H1 (cell line): ENCODE data around the gene CHD5. TPM values are rescaled to one million over a fixed set of nuclear protein-coding genes. Genes with fewer than 3 reads are reported as not detected.

Source experiments
- CTCF ChIA-PET: fragments of 300-600 bp; sonication (Branson Sonifier 250); formaldehyde crosslinking; loops from one replicate; lab custom pipeline; 2021; ENCODE audit not compliant: partially characterized antibody; lab: Charles Lee
- POLR2A ChIA-PET: fragments of 300-600 bp; sonication (Branson Sonifier 250); formaldehyde crosslinking; loops from one replicate; lab custom pipeline; 2021; ENCODE audit warnings: inconsistent platforms; ENCODE audit not compliant: partially characterized antibody; lab: Charles Lee
- DNase-seq, 2 experiments: peaks; one replicate each; pipeline versions ENCODE4 v3.0.0 to v3.0.0-alpha.2; 2010 to 2022; ENCODE audit warnings: low spot score in 2 of 2, low read depth in 1 of 2, mixed read lengths in 1 of 2
- FAIRE-seq: peaks from 2 replicates; lab custom pipeline; 2011; peaks lifted over from hg19 to GRCh38; lab: Jason Lieb, UNC
- H2AFZ ChIP-seq: 2 replicates; pipeline ENCODE4 v1.8.1; 2012; ENCODE audit warnings: low read length, inconsistent platforms
- H2AK5ac ChIP-seq: 2 replicates; pipeline ENCODE4 v1.6.1; 2013; ENCODE audit warnings: low read depth, low read length
- H2BK120ac ChIP-seq: replicated peaks from 2 replicates; pipeline ENCODE3; 2013; ENCODE audit warnings: low read depth, low read length, inconsistent platforms
- H2BK12ac ChIP-seq: 2 replicates; pipeline ENCODE4 v1.6.1; 2013; ENCODE audit warnings: low read depth, low read length
- H2BK15ac ChIP-seq: 2 replicates; pipeline ENCODE4 v1.6.1; 2013; ENCODE audit warnings: low read length
- H2BK20ac ChIP-seq: 2 replicates; pipeline ENCODE4 v1.6.1; 2013; ENCODE audit warnings: low read length
- H2BK5ac ChIP-seq: 2 replicates; pipeline ENCODE4 v1.6.1; 2013; ENCODE audit warnings: low read depth, low read length
- H3K14ac ChIP-seq: 2 replicates; pipeline ENCODE4 v1.6.1; 2013; ENCODE audit warnings: inconsistent platforms; ENCODE audit not compliant: insufficient read length
- H3K18ac ChIP-seq: 2 replicates; pipeline ENCODE4 v1.6.1; 2013; ENCODE audit warnings: low read length; ENCODE audit errors: extremely low read depth
- H3K23ac ChIP-seq: 2 replicates; pipeline ENCODE4 v1.6.1; 2013; ENCODE audit warnings: inconsistent platforms; ENCODE audit not compliant: insufficient read length
- H3K23me2 ChIP-seq: 2 replicates; pipeline ENCODE4 v1.6.1; 2013; ENCODE audit warnings: low read depth, low read length
- H3K27ac ChIP-seq: 2 replicates; pipeline ENCODE4 v1.6.1; 2011; ENCODE audit warnings: low read depth, low read length, inconsistent platforms
- H3K27me3 ChIP-seq, 4 experiments: replicated peaks in 1 of 4; 1 replicate in 1 of 4; 2 replicates in 3 of 4; pipeline versions ENCODE4 v1.6.1 to v1.8.1; 2011 to 2013; ENCODE audit warnings: low read length in 3 of 4, mild to moderate bottlenecking in 3 of 4, inconsistent platforms in 2 of 4, mixed read lengths in 2 of 4, moderate library complexity in 1 of 4; ENCODE audit not compliant: control insufficient read depth in 3 of 4, insufficient read depth in 3 of 4; ENCODE audit errors: extremely low read depth in 1 of 4
- H3K36me3 ChIP-seq, 4 experiments: 2 replicates each; pipeline versions ENCODE4 v1.6.1 to v1.8.1; 2011 to 2013; ENCODE audit warnings: mild to moderate bottlenecking in 4 of 4, low read length in 3 of 4, moderate library complexity in 2 of 4, control low read depth in 1 of 4, inconsistent platforms in 1 of 4; ENCODE audit not compliant: insufficient read depth in 4 of 4, control insufficient read depth in 2 of 4
- H3K4ac ChIP-seq: replicated peaks from 2 replicates; pipeline ENCODE3; 2013; ENCODE audit warnings: low read length, low read depth, mixed read lengths, inconsistent platforms; ENCODE audit not compliant: insufficient read length
- H3K4me1 ChIP-seq, 4 experiments: replicated peaks in 1 of 4; 1 replicate in 1 of 4; 2 replicates in 3 of 4; pipeline versions ENCODE4 v1.6.1 to v1.8.1; 2011 to 2013; ENCODE audit warnings: low read length in 3 of 4, inconsistent platforms in 2 of 4, mixed read lengths in 1 of 4; ENCODE audit not compliant: insufficient read depth in 4 of 4, control insufficient read depth in 3 of 4
- H3K4me2 ChIP-seq, 2 experiments: 2 replicates each; pipeline versions ENCODE4 v1.6.1 to v1.8.1; 2011 to 2013; ENCODE audit warnings: low read depth in 2 of 2, low read length in 2 of 2, control low read depth in 1 of 2, inconsistent platforms in 1 of 2, mild to moderate bottlenecking in 1 of 2; ENCODE audit not compliant: insufficient read depth in 1 of 2
- H3K4me3 ChIP-seq, 4 experiments: fragments of 200-600, 300-600 bp in 1 of 4; sonication (generic), shearing (Covaris generic), sonication (Bioruptor Twin) in 1 of 4; 2 replicates each; pipeline versions ENCODE4 v1.5.1 to v1.8.1; 2011 to 2016; ENCODE audit warnings: low read length in 4 of 4, low read depth in 3 of 4, control low read depth in 2 of 4, inconsistent platforms in 2 of 4, mild to moderate bottlenecking in 2 of 4, mixed read lengths in 1 of 4, moderate library complexity in 1 of 4; ENCODE audit not compliant: insufficient read depth in 2 of 4; ENCODE audit errors: extremely low read depth in 1 of 4
- H3K56ac ChIP-seq: replicated peaks from 2 replicates; pipeline ENCODE3; 2013; ENCODE audit warnings: low read depth, mild to moderate bottlenecking, mixed read lengths, low read length, inconsistent platforms; ENCODE audit not compliant: insufficient read length
- H3K79me1 ChIP-seq: 2 replicates; pipeline ENCODE4 v1.6.1; 2013; ENCODE audit warnings: low read depth, low read length, control low read depth
- H3K79me2 ChIP-seq, 2 experiments: 2 replicates each; pipeline versions ENCODE4 v1.6.1 to v1.8.1; 2012 to 2013; ENCODE audit warnings: low read length in 2 of 2, mild to moderate bottlenecking in 2 of 2, inconsistent platforms in 1 of 2; ENCODE audit not compliant: insufficient read depth in 2 of 2, control insufficient read depth in 1 of 2
- H3K9ac ChIP-seq, 4 experiments: replicated peaks in 1 of 4; 1 replicate in 1 of 4; 2 replicates in 3 of 4; pipeline versions ENCODE4 v1.6.1 to v1.8.1; 2011 to 2013; ENCODE audit warnings: low read depth in 3 of 4, low read length in 3 of 4, control low read depth in 2 of 4, mild to moderate bottlenecking in 2 of 4, moderate library complexity in 2 of 4, inconsistent platforms in 1 of 4; ENCODE audit errors: extremely low read depth in 1 of 4
- H3K9me3 ChIP-seq, 2 experiments: 2 replicates each; pipeline versions ENCODE4 v1.6.1 to v1.8.1; 2012 to 2013; ENCODE audit warnings: mild to moderate bottlenecking in 2 of 2, moderate library complexity in 2 of 2, control low read depth in 1 of 2, inconsistent platforms in 1 of 2, low read depth in 1 of 2, low read length in 1 of 2, mixed read lengths in 1 of 2; ENCODE audit not compliant: insufficient read depth in 2 of 2
- H4K20me1 ChIP-seq, 2 experiments: replicated peaks in 1 of 2; 2 replicates each; pipeline versions ENCODE3 to v1.8.1; 2011 to 2013; ENCODE audit warnings: inconsistent platforms in 2 of 2, low read length in 2 of 2, mild to moderate bottlenecking in 1 of 2; ENCODE audit not compliant: insufficient read depth in 2 of 2, control insufficient read depth in 1 of 2
- H4K5ac ChIP-seq: 2 replicates; pipeline ENCODE4 v1.6.1; 2013; ENCODE audit warnings: low read length, low read depth, mixed read lengths, inconsistent platforms; ENCODE audit not compliant: insufficient read length
- H4K8ac ChIP-seq: 2 replicates; pipeline ENCODE4 v1.8.0; 2013; ENCODE audit warnings: mild to moderate bottlenecking, moderate library complexity, low read length, inconsistent platforms; ENCODE audit not compliant: insufficient read depth; ENCODE audit errors: extremely low read depth
- H4K91ac ChIP-seq: replicated peaks from 2 replicates; pipeline ENCODE3; 2013; ENCODE audit warnings: low read length, mixed read lengths, inconsistent platforms; ENCODE audit not compliant: insufficient read length
- EP300 ChIP-seq, 2 experiments: IDR thresholded peaks; 1 replicate in 1 of 2; 2 replicates in 1 of 2; pipeline ENCODE4 v1.6.1; 2011 to 2012; ENCODE audit warnings: low read depth in 2 of 2, low read length in 2 of 2, mild to moderate bottlenecking in 2 of 2, borderline replicate concordance in 1 of 2, inconsistent platforms in 1 of 2, moderate library complexity in 1 of 2
- WGBS, 2 experiments: shearing (Covaris generic) in 1 of 2; methylation state at CpG; one replicate each; pipeline versions ENCODE4 v1.1.6 to v1.1.7; 2013 to 2015; ENCODE audit warnings: low lambda C conversion rate in 2 of 2, mixed read lengths in 2 of 2, inconsistent platforms in 1 of 2, low coverage in 1 of 2, missing lambda C conversion rate in 1 of 2; ENCODE audit not compliant: insufficient replicate concordance in 2 of 2, insufficient coverage in 1 of 2, insufficient read length in 1 of 2; ENCODE audit errors: extremely low coverage in 1 of 2, missing lambda C conversion rate in 1 of 2; 5-methylcytosine and 5-hydroxymethylcytosine counted together
- polyA plus RNA-seq, 7 experiments: library from polyadenylated mRNA; depleted of rRNA in 3 of 7; stranded (reverse) in 5 of 7; unstranded in 2 of 7; fragments of >200 nt in 5 of 7; fragments of 200-250 nt in 2 of 7; gene quantifications; 1 replicate in 5 of 7; 2 replicates in 1 of 7; 4 replicates in 1 of 7; pipeline versions ENCODE4 v1.2.1 to v1.2.3, GENCODE V29; 2011 to 2013; ENCODE audit warnings: missing spikeins in 2 of 7, mixed read lengths in 2 of 7
- total RNA-seq: library from RNA; stranded (reverse); fragmentation: NEBNext Ultra II Directional; extraction: Animal tissue kit (Norgen Biotek cat#: 25700); gene quantifications from 2 replicates; pipeline ENCODE4 v1.2.1, GENCODE V29; 2021
- TF ChIP-seq, protein P1 (sequence below), 3 experiments: IDR thresholded peaks; 1 replicate in 2 of 3; 2 replicates in 1 of 3; pipeline versions ENCODE4 v1.5.1 to v1.6.1; 2011; ENCODE audit warnings: low read length in 3 of 3, mild to moderate bottlenecking in 3 of 3, inconsistent platforms in 2 of 3, low read depth in 1 of 3, moderate library complexity in 1 of 3; ENCODE audit not compliant: insufficient read depth in 1 of 3; ENCODE audit errors: control extremely low read depth in 1 of 3

CHD5 gene
- total and polyA plus RNA-seq, 2 of the 8 experiments (the other 6 are each of a cell fraction or from before 2014, with no cell fraction given): 0.42 to 1.8 TPM

DNA sequence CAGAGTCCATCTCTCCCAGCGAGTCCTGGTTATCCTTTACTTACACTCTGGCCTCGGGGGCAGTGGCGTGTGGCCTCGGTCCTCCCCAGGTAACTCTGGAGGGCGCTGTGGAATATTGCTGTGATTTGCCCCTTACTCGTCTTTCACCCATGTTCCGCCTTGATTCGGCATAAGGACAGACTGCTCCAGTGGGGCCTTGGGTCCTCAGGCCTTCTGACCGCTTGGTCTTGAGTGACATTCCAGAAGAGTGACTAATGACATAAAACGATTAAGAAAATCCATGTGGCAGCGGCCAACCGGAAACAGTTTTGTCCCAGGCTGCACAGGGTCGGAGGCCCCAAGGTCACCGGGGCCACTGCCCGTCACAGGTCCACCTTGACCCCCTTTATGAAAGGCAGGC is 44.6 kb upstream of the CHD5 start:
- H3K23me2 ChIP-seq: no peaks in the 10 kb centered on the region
- no peak overlapping the region for H2BK12ac ChIP-seq
- no peaks in the 10 kb centered on the region; a peak in 1 of 7 replicates for H3K4me1 ChIP-seq
- DNase-seq (no peak), FAIRE-seq (no peak)
- H3K56ac ChIP-seq: no peak overlapping the region
- H2AFZ ChIP-seq: no peak overlapping the region
- no peak overlapping the region for H4K5ac ChIP-seq
- CTCF ChIA-PET: interaction anchor here (0.9 to 5.1 kb wide), 10 partner anchors 10 to 179 kb away, joined by 3 to 30 read pairs (median 4); partner anchors contain the start of genes ICMT and RNF207
- no peak overlapping the region for H3K4me3 ChIP-seq
- TF ChIP-seq, protein P1, sequence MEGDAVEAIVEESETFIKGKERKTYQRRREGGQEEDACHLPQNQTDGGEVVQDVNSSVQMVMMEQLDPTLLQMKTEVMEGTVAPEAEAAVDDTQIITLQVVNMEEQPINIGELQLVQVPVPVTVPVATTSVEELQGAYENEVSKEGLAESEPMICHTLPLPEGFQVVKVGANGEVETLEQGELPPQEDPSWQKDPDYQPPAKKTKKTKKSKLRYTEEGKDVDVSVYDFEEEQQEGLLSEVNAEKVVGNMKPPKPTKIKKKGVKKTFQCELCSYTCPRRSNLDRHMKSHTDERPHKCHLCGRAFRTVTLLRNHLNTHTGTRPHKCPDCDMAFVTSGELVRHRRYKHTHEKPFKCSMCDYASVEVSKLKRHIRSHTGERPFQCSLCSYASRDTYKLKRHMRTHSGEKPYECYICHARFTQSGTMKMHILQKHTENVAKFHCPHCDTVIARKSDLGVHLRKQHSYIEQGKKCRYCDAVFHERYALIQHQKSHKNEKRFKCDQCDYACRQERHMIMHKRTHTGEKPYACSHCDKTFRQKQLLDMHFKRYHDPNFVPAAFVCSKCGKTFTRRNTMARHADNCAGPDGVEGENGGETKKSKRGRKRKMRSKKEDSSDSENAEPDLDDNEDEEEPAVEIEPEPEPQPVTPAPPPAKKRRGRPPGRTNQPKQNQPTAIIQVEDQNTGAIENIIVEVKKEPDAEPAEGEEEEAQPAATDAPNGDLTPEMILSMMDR (IDR thresholded peaks at IDR 0.05; ENCODE audit: control extremely low read depth in 1 of 3, insufficient read depth in 1 of 3, low read depth in 1 of 3, low read length in 3 of 3): peak in 1 of 3 experiments; percentile 18; a peak in 1 of 4 replicates
- no peak for TF ChIP-seq EP300 (IDR thresholded peaks at IDR 0.05; ENCODE audit: borderline replicate concordance in 1 of 2, low read depth in 2 of 2, low read length in 2 of 2)
- H3K9me3 ChIP-seq: no peaks in the 10 kb centered on the region
- POLR2A ChIA-PET: interaction anchor here (0.9 to 2.4 kb wide), 7 partner anchors 9 to 17 kb away, joined by 3 to 20 read pairs (median 5); partner anchors contain the start of gene ICMT
- H3K23ac ChIP-seq: no peak overlapping the region
- no peak overlapping the region for H3K14ac ChIP-seq
- H2BK15ac ChIP-seq: no peak overlapping the region
- no peak overlapping the region for H4K91ac ChIP-seq
- H3K4ac ChIP-seq: no peak overlapping the region
- H3K18ac ChIP-seq: no peak overlapping the region
- 93% methylated on average over 15 of the region's 15 CpGs; no CpG with 5 or more reads in 1 of the 2 experiments for WGBS, 2 experiments
- peaks cover 6 to 19% of the 10 kb centered on the region in 2 experiments for H4K20me1 ChIP-seq
- no peak overlapping the region for H2BK5ac ChIP-seq
- H4K8ac ChIP-seq: no peak overlapping the region
- no peak overlapping the region for H2BK120ac ChIP-seq
- peaks cover 5% of the 10 kb centered on the region for H3K79me1 ChIP-seq
- H2BK20ac ChIP-seq: no peak overlapping the region
- no peak overlapping the region for H3K4me2 ChIP-seq
- no peak overlapping the region for H2AK5ac ChIP-seq
- 0 out of 4 replicates have a peak, but pooled peaks cover 0 to 2% of the 10 kb centered on the region in 2 experiments for H3K79me2 ChIP-seq
- no peak overlapping the region for H3K27ac ChIP-seq
- no peaks in the 10 kb centered on the region for H3K27me3 ChIP-seq
- H3K9ac ChIP-seq: no peak overlapping the region
- peaks cover 9 to 63% (median 30%) of the 10 kb centered on the region in 4 experiments; a peak in 7 of 8 replicates for H3K36me3 ChIP-seq
